Parathyroid adenoma (tissue), 2 donors: ENCODE measurements around the gene TRIM27.

Experiments
- H2AFZ ChIP-seq: fragments of 300-600 bp; sonication (generic); one replicate; pipeline ENCODE4 v1.7.0; 2017; ENCODE audit warnings: antibody characterized with exemption, mild to moderate bottlenecking
- H3K27ac ChIP-seq: fragments of 300-600 bp; sonication (generic); one replicate; pipeline ENCODE4 v1.7.0; 2017
- H3K27me3 ChIP-seq: fragments of 300-600 bp; sonication (generic); one replicate; pipeline ENCODE4 v1.7.0; 2017; ENCODE audit warnings: low read length; ENCODE audit not compliant: control insufficient read depth, insufficient read depth
- H3K36me3 ChIP-seq: fragments of 300-600 bp; sonication (generic); one replicate; pipeline ENCODE4 v1.7.0; 2017; ENCODE audit warnings: low read length; ENCODE audit not compliant: control insufficient read depth, insufficient read depth
- H3K4me1 ChIP-seq: fragments of 300-600 bp; sonication (generic); one replicate; pipeline ENCODE4 v1.7.0; 2017; ENCODE audit warnings: control low read depth
- H3K4me2 ChIP-seq: fragments of 300-600 bp; sonication (generic); one replicate; pipeline ENCODE4 v1.7.0; 2017; ENCODE audit warnings: low read length
- H3K4me3 ChIP-seq: fragments of 300-600 bp; sonication (generic); one replicate; pipeline ENCODE4 v1.7.0; 2017; ENCODE audit warnings: low read depth, low read length
- H3K79me2 ChIP-seq: fragments of 300-600 bp; sonication (generic); one replicate; pipeline ENCODE4 v1.7.0; 2017; ENCODE audit warnings: control low read depth
- H3K9ac ChIP-seq: fragments of 300-600 bp; sonication (generic); one replicate; pipeline ENCODE4 v1.7.0; 2017; ENCODE audit warnings: mild to moderate bottlenecking
- H3K9me3 ChIP-seq: fragments of 300-600 bp; sonication (generic); one replicate; pipeline ENCODE4 v1.7.0; 2017; ENCODE audit warnings: low read length; ENCODE audit not compliant: control insufficient read depth
- TF ChIP-seq, protein P1 (sequence below): fragments of 300-600 bp; sonication (generic); IDR thresholded peaks from one replicate; pipeline ENCODE4 v1.7.0; 2017; ENCODE audit warnings: antibody characterized with exemption, mild to moderate bottlenecking
- donor health status: primary hyperparathyroidism.

Gene TRIM27

DNA sequence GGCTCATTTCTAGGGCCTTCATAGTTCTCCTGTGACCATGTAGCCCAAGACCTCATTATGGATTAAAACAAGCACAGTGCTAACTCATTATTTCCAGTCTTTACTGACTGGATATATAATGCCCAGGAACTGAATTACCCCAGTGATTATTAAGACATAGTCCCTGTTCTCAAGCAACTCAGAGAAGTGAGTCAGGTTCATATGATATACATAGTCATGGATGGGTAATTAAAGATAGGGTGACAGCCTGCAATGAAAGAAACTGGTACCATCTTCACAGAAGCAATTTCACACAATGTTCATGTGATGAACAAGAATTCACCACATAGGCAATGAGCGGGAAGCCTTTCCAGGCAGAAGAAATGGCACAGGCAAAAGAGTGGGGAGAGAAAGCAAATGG, 3.5 kb downstream of the TRIM27 start:
- TF ChIP-seq, protein P1, sequence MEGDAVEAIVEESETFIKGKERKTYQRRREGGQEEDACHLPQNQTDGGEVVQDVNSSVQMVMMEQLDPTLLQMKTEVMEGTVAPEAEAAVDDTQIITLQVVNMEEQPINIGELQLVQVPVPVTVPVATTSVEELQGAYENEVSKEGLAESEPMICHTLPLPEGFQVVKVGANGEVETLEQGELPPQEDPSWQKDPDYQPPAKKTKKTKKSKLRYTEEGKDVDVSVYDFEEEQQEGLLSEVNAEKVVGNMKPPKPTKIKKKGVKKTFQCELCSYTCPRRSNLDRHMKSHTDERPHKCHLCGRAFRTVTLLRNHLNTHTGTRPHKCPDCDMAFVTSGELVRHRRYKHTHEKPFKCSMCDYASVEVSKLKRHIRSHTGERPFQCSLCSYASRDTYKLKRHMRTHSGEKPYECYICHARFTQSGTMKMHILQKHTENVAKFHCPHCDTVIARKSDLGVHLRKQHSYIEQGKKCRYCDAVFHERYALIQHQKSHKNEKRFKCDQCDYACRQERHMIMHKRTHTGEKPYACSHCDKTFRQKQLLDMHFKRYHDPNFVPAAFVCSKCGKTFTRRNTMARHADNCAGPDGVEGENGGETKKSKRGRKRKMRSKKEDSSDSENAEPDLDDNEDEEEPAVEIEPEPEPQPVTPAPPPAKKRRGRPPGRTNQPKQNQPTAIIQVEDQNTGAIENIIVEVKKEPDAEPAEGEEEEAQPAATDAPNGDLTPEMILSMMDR, result no peak
- H3K4me3 ChIP-seq, result no peak overlapping the region
- peaks cover 8% of the 10 kb centered on the region for H3K4me1 ChIP-seq
- H3K9ac ChIP-seq, result no peak overlapping the region
- no peaks in the 10 kb centered on the region for H3K9me3 ChIP-seq
- H3K27ac ChIP-seq, result no peak overlapping the region
- peaks cover 29% of the 10 kb centered on the region for H3K79me2 ChIP-seq
- H3K4me2 ChIP-seq, result no peak overlapping the region
- H2AFZ ChIP-seq, result no peak overlapping the region
- no peaks in the 10 kb centered on the region for H3K36me3 ChIP-seq
- no peaks in the 10 kb centered on the region for H3K27me3 ChIP-seq

DNA sequence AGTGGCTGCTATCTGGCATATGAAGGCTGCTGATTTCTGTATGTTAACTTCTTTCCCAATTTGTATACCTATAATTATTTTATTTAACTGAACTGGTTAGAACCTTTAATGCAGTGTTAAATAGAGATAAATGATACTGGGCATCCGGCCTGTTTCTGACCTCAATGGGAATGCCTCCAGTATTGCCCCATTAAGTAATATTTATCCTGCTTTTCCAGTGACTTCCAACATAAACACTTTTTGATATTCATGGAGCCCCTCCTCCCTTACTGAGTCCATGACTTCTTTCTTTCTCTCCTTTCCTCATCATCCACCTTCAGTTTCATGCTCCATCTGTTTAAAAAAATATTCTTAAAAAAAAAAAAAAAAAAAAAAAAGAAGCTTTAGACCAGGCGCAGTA, 8.8 kb downstream of the TRIM27 start:
- H3K4me3 ChIP-seq, result no peak overlapping the region
- TF ChIP-seq, protein P1, result no peak
- no peaks in the 10 kb centered on the region for H3K4me1 ChIP-seq
- peaks cover 10% of the 10 kb centered on the region for H3K79me2 ChIP-seq
- no peak overlapping the region for H3K27ac ChIP-seq
- H3K9me3 ChIP-seq, result no peaks in the 10 kb centered on the region
- H3K27me3 ChIP-seq, result no peaks in the 10 kb centered on the region
- no peaks in the 10 kb centered on the region for H3K36me3 ChIP-seq
- H2AFZ ChIP-seq, result no peak overlapping the region
- no peak overlapping the region for H3K9ac ChIP-seq
- no peak overlapping the region for H3K4me2 ChIP-seq

DNA sequence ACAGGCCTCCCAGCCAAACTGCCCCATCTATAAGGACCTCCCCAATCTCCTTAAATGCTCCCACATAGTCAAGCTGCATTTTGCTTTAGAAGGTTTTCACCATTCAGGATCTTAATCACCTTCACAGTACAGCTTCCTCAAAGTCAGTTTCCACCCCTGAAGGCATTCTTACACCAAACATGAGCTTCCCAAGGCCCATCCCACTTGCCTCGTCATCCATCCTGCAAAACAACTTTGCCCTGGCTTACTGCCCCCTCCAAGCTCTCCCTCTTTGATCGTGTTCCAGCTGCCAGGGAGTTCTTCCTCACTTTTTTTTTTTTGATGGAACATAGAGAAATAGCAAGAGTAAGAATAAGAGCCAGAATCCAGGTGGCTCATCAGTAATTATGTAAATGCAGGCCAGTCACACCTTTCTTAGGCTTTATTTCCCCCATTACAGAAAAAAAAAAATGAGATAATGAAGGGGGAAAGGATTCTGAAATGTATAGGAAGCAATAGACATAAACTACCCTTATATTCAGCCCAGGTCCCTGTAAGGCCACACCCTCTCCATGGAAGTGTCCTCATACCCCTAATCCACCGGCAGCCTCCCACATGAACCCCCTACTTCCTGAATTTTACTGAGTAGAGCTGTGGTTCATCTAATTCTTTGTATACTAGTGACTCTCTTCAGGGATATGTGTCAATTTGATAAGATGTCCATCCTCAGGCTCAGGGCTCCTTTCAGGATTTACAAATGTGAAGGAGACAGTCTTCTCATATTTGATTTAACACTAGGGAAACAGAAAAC, 12.7 kb downstream of the TRIM27 start:
- H3K9ac ChIP-seq, result no peak overlapping the region
- no peaks in the 10 kb centered on the region for H3K9me3 ChIP-seq
- H3K4me1 ChIP-seq, result no peaks in the 10 kb centered on the region
- H2AFZ ChIP-seq, result no peak overlapping the region
- H3K4me2 ChIP-seq, result no peak overlapping the region
- H3K27ac ChIP-seq, result no peak overlapping the region
- TF ChIP-seq, protein P1, result no peak
- no peaks in the 10 kb centered on the region for H3K27me3 ChIP-seq
- no peaks in the 10 kb centered on the region for H3K36me3 ChIP-seq
- H3K4me3 ChIP-seq, result no peak overlapping the region
- no peaks in the 10 kb centered on the region for H3K79me2 ChIP-seq

DNA sequence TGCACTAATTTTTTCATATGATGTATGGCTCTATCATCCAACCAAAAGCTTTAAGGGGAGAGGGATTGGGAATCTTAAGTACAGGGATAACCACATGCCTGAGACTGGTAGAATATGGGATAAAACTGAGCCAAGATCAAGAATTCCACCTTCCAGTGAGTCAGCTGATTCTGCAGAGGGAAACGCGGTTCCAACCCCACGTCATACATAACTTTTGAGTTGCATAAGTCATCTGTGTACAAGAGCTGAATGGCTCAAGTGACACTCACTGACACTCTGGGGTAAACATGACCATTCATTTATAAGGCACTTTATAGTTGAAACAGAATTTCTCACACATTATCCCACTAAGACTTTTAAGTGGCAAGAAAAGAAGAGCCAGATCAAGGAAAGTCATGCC, 16.4 kb downstream of the TRIM27 start:
- Histone ChIP-seq H3K4me3 (no peak overlapping the region), H3K36me3 (no peaks in the 10 kb centered on the region), H3K79me2 (no peaks in the 10 kb centered on the region), H3K9me3 (no peaks in the 10 kb centered on the region), H3K27ac (no peak overlapping the region), H3K9ac (no peak overlapping the region), H3K4me1 (no peaks in the 10 kb centered on the region), H2AFZ (no peak overlapping the region), H3K4me2 (no peak overlapping the region), H3K27me3 (no peaks in the 10 kb centered on the region)
- TF ChIP-seq, protein P1, result no peak

DNA sequence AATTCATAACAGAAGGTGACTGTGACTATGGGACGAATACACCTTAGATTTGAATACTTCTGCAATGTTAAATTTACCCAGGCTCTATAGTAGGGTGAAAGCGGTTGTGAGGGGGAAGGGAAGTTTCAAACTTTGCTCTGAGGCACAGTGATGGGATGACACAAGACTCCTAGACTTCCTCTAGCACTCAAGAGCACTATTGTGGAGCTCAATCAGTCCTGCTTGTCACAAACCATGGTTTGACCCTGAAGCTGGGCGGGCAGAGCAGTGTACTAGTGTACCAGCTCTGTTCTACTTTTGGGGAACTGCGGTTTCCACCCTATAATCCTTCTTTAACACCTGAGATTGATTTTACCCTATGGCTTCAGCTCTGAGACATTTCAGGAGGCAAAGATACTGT, 17.1 kb downstream of the TRIM27 start:
- Histone ChIP-seq H2AFZ (no peak overlapping the region), H3K36me3 (no peaks in the 10 kb centered on the region), H3K4me2 (no peak overlapping the region), H3K9ac (no peak overlapping the region), H3K79me2 (no peaks in the 10 kb centered on the region), H3K4me3 (no peak overlapping the region), H3K4me1 (no peaks in the 10 kb centered on the region), H3K27me3 (no peaks in the 10 kb centered on the region), H3K27ac (no peak overlapping the region), H3K9me3 (no peaks in the 10 kb centered on the region)
- TF ChIP-seq, protein P1, result no peak
